HepG2 (cell line): ENCODE data around the gene KRCC1. TPM values are rescaled to one million over a fixed set of nuclear protein-coding genes. Genes with fewer than 3 reads are reported as not detected.

Experiments
- KLF16 ChIP-seq, 2 experiments: sonication (generic) in 1 of 2; formaldehyde crosslinking in 1 of 2; IDR thresholded peaks; 2 replicates each; pipeline versions ENCODE4 v1.6.1 to v1.8.0; 2016 to 2023; ENCODE audit warnings: missing genetic modification reagents in 2 of 2, missing compliant biosample characterization in 1 of 2
- MAF1 ChIP-seq: sonication (generic); formaldehyde crosslinking; IDR thresholded peaks from 2 replicates; pipeline ENCODE4 v1.5.0; 2020; ENCODE audit warnings: missing genetic modification reagents, borderline replicate concordance
- NFATC3 ChIP-seq: sonication (generic); formaldehyde crosslinking; IDR thresholded peaks from 2 replicates; pipeline ENCODE4 v1.5.1; 2020; ENCODE audit warnings: mild to moderate bottlenecking, missing genetic modification reagents
- SNAI1 ChIP-seq: sonication (generic); formaldehyde crosslinking; IDR thresholded peaks from 2 replicates; pipeline ENCODE4 v1.5.0; 2020; ENCODE audit warnings: mild to moderate bottlenecking, missing genetic modification reagents, borderline replicate concordance
- SP1 ChIP-seq, 2 experiments: fragments of 450-650 bp in 1 of 2; sonication (generic) in 1 of 2; formaldehyde crosslinking in 1 of 2; IDR thresholded peaks; 2 replicates each; pipeline versions ENCODE4 v1.4.0 to v1.6.1; 2016 to 2020; ENCODE audit warnings: missing genetic modification reagents in 1 of 2
- STAT5B ChIP-seq: sonication (generic); formaldehyde crosslinking; IDR thresholded peaks from 2 replicates; pipeline ENCODE4 v1.4.0; 2020; ENCODE audit warnings: missing genetic modification reagents
- TSC22D2 ChIP-seq: sonication (generic); formaldehyde crosslinking; IDR thresholded peaks from 2 replicates; pipeline ENCODE4 v1.5.1; 2020; ENCODE audit warnings: missing genetic modification reagents, mild to moderate bottlenecking, borderline replicate concordance
- ZBTB3 ChIP-seq: sonication (generic); formaldehyde crosslinking; IDR thresholded peaks from 2 replicates; pipeline ENCODE4 v1.4.0; 2020; ENCODE audit warnings: low read depth, mild to moderate bottlenecking, moderate library complexity, missing genetic modification reagents, borderline replicate concordance
- ZNF143 ChIP-seq: sonication (generic); formaldehyde crosslinking; IDR thresholded peaks from 2 replicates; pipeline ENCODE4 v1.4.0; 2020; ENCODE audit warnings: missing genetic modification reagents
- ZNF230 ChIP-seq: sonication (generic); formaldehyde crosslinking; IDR thresholded peaks from 2 replicates; pipeline ENCODE4 v1.4.0; 2020; ENCODE audit warnings: mild to moderate bottlenecking, missing genetic modification reagents
- ZNF264 ChIP-seq: sonication (generic); formaldehyde crosslinking; IDR thresholded peaks from 2 replicates; pipeline ENCODE4 v1.4.0; 2020; ENCODE audit warnings: missing genetic modification reagents
- ZNF335 ChIP-seq: sonication (generic); formaldehyde crosslinking; IDR thresholded peaks from 2 replicates; pipeline ENCODE4 v1.4.0; 2020; ENCODE audit warnings: missing genetic modification reagents
- ZNF34 ChIP-seq: sonication (generic); formaldehyde crosslinking; IDR thresholded peaks from 2 replicates; pipeline ENCODE4 v1.4.0; 2020; ENCODE audit warnings: mild to moderate bottlenecking, missing genetic modification reagents, borderline replicate concordance
- ZNF430 ChIP-seq: sonication (generic); formaldehyde crosslinking; IDR thresholded peaks from 2 replicates; pipeline ENCODE4 v1.9.0; 2021; ENCODE audit warnings: mild to moderate bottlenecking, missing genetic modification reagents
- ZNF530 ChIP-seq: sonication (generic); formaldehyde crosslinking; IDR thresholded peaks from 2 replicates; pipeline ENCODE4 v1.5.0; 2020; ENCODE audit warnings: low read depth, mild to moderate bottlenecking, missing genetic modification reagents
- ZNF558 ChIP-seq: sonication (generic); formaldehyde crosslinking; IDR thresholded peaks from 2 replicates; pipeline ENCODE4 v1.9.0; 2022; ENCODE audit warnings: mild to moderate bottlenecking, missing genetic modification reagents, borderline replicate concordance
- ZNF746 ChIP-seq: sonication (generic); formaldehyde crosslinking; IDR thresholded peaks from 2 replicates; pipeline ENCODE4 v1.8.0; 2022; ENCODE audit warnings: mild to moderate bottlenecking, missing genetic modification reagents
- polyA plus RNA-seq, 8 experiments: library from polyadenylated mRNA; depleted of rRNA in 3 of 8; stranded (reverse) in 7 of 8; unstranded in 1 of 8; fragments of >200 nt; fragmentation: Illumina TruSeq in 4 of 8; extraction: Trizol in 4 of 8; gene quantifications; 2 replicates each; pipeline versions ENCODE4 v1.2.1 to v1.2.3, GENCODE V29; 2011 to 2016; ENCODE audit warnings: low read depth in 4 of 8, missing spikeins in 1 of 8, mixed read lengths in 1 of 8; ENCODE audit not compliant: insufficient read depth in 1 of 8
- total RNA-seq, 5 experiments: library from RNA; depleted of rRNA; stranded (reverse); fragments of >200 nt; fragmentation: Illumina TruSeq; extraction: Trizol; gene quantifications; 2 replicates each; pipeline ENCODE4 v1.2.3, GENCODE V29; 2016; ENCODE audit warnings: low read depth in 1 of 5
- TF ChIP-seq, protein P1 (sequence below): sonication (generic); formaldehyde crosslinking; IDR thresholded peaks from 2 replicates; pipeline ENCODE4 v1.4.0; 2020; ENCODE audit warnings: mild to moderate bottlenecking, missing genetic modification reagents, borderline replicate concordance
- TF ChIP-seq, protein P2 (sequence below): IDR thresholded peaks from 2 replicates; pipeline ENCODE4 v1.4.0; 2020; ENCODE audit warnings: mild to moderate bottlenecking, missing genetic modification reagents

The KRCC1 gene
- total and polyA plus RNA-seq, 2 of the 13 experiments (the other 11 are each of a cell fraction or from before 2014, with no cell fraction given) = 6.5 to 7.7 TPM

DNA sequence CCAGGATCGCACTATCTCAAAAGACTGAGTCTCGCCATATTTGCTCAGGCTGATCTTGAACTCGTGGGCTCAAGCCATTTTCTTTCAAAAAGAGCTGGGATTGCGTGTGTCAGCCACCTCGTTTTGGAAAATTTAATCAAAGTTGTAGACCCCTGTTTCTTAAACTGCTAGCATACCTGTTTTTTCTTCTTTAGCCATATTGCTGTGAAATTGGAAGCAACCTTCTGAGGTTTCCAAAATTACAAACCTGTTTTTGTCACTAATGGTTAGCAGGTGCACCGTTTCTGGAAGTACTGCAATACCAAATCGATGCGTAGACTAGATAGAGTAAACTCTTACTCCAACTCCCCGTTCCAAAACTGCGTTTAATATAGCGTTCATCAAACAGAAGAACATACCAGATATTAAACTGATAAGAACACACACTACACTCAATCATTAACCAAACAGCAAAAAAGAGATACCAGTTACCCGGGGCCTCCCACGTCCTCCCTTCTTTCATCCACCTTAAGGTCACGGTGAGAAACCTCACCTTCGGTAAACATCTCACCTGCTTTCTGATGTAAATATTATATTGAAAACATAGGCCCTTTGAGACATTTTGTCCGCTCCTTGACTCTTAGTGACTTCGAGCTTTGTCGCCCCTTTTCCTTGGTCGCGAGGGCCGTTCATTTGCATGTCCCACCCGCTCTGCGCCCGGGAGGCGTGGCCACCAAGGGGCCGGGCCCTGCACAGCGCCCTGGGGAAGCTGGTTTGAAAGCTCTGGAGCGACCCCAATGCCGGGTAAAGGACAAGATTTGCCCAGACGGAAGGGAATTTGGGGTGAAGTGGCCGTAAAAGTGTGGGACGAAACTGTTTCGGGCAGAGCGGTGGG lies 39.3 kb downstream of the KRCC1 start, which contains the start of gene RNU2-63P (continued):
- TF ChIP-seq, protein P1, sequence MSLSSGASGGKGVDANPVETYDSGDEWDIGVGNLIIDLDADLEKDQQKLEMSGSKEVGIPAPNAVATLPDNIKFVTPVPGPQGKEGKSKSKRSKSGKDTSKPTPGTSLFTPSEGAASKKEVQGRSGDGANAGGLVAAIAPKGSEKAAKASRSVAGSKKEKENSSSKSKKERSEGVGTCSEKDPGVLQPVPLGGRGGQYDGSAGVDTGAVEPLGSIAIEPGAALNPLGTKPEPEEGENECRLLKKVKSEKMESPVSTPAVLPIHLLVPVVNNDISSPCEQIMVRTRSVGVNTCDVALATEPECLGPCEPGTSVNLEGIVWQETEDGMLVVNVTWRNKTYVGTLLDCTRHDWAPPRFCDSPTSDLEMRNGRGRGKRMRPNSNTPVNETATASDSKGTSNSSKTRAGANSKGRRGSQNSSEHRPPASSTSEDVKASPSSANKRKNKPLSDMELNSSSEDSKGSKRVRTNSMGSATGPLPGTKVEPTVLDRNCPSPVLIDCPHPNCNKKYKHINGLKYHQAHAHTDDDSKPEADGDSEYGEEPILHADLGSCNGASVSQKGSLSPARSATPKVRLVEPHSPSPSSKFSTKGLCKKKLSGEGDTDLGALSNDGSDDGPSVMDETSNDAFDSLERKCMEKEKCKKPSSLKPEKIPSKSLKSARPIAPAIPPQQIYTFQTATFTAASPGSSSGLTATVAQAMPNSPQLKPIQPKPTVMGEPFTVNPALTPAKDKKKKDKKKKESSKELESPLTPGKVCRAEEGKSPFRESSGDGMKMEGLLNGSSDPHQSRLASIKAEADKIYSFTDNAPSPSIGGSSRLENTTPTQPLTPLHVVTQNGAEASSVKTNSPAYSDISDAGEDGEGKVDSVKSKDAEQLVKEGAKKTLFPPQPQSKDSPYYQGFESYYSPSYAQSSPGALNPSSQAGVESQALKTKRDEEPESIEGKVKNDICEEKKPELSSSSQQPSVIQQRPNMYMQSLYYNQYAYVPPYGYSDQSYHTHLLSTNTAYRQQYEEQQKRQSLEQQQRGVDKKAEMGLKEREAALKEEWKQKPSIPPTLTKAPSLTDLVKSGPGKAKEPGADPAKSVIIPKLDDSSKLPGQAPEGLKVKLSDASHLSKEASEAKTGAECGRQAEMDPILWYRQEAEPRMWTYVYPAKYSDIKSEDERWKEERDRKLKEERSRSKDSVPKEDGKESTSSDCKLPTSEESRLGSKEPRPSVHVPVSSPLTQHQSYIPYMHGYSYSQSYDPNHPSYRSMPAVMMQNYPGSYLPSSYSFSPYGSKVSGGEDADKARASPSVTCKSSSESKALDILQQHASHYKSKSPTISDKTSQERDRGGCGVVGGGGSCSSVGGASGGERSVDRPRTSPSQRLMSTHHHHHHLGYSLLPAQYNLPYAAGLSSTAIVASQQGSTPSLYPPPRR (CRISPR knock-in tag) = peak; percentile 63; the same call in 1 of the 2 replicates
- TF ChIP-seq ZNF34 (CRISPR knock-in tag) (peak; percentile 65), ZNF558 (CRISPR knock-in tag) (peak; percentile 78; the same call in 1 of the 2 replicates), ZNF430 (CRISPR knock-in tag) (peak; percentile 55; the same call in 1 of the 2 replicates), ZNF530 (CRISPR knock-in tag) (no peak), ZNF335 (CRISPR knock-in tag) (peak; percentile 68), ZNF143 (CRISPR knock-in tag) (0 out of 2 replicates have a peak, but pooled peaks have one; percentile 3), ZNF230 (CRISPR knock-in tag) (peak; percentile 39; the same call in 1 of the 2 replicates), ZBTB3 (CRISPR knock-in tag) (peak; percentile 90), KLF16 (CRISPR knock-in tag; IDR thresholded peaks at IDR 0.05) (peak in 1 of 2 experiments; percentile 89; a peak in 2 of 4 replicates), NFATC3 (0 out of 2 replicates have a peak, but pooled peaks have one; percentile 47), SP1 (IDR thresholded peaks at IDR 0.05) (no peak), SP1 (CRISPR knock-in tag; IDR thresholded peaks at IDR 0.05) (peak; percentile 93), ZNF264 (CRISPR knock-in tag) (peak; percentile 14; the same call in 1 of the 2 replicates), TSC22D2 (peak; percentile 25; the same call in 1 of the 2 replicates), STAT5B (CRISPR knock-in tag) (peak; percentile 97), ZNF746 (CRISPR knock-in tag) (no peak; the same call in 1 of the 2 replicates), MAF1 (no peak; the same call in 1 of the 2 replicates), SNAI1 (0 out of 2 replicates have a peak, but pooled peaks have one; percentile 58)
- TF ChIP-seq, protein P2, sequence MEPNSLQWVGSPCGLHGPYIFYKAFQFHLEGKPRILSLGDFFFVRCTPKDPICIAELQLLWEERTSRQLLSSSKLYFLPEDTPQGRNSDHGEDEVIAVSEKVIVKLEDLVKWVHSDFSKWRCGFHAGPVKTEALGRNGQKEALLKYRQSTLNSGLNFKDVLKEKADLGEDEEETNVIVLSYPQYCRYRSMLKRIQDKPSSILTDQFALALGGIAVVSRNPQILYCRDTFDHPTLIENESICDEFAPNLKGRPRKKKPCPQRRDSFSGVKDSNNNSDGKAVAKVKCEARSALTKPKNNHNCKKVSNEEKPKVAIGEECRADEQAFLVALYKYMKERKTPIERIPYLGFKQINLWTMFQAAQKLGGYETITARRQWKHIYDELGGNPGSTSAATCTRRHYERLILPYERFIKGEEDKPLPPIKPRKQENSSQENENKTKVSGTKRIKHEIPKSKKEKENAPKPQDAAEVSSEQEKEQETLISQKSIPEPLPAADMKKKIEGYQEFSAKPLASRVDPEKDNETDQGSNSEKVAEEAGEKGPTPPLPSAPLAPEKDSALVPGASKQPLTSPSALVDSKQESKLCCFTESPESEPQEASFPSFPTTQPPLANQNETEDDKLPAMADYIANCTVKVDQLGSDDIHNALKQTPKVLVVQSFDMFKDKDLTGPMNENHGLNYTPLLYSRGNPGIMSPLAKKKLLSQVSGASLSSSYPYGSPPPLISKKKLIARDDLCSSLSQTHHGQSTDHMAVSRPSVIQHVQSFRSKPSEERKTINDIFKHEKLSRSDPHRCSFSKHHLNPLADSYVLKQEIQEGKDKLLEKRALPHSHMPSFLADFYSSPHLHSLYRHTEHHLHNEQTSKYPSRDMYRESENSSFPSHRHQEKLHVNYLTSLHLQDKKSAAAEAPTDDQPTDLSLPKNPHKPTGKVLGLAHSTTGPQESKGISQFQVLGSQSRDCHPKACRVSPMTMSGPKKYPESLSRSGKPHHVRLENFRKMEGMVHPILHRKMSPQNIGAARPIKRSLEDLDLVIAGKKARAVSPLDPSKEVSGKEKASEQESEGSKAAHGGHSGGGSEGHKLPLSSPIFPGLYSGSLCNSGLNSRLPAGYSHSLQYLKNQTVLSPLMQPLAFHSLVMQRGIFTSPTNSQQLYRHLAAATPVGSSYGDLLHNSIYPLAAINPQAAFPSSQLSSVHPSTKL = peak; percentile 53
